HG02973 (cell line): Measurements from ENCODE around the gene ARFGAP2.
"Not testable (repeated sequence)": the region's sequence is repeated elsewhere in the genome, so short reads cannot be mapped to it uniquely, and the experiment has no call there.

Experiments
- ATAC-seq: cut with Tn5 transposase; IDR thresholded peaks from one replicate; pipeline ENCODE4 v1.9.1; 2021; ENCODE audit warnings: moderate library complexity; ENCODE audit not compliant: unreplicated experiment

Gene ARFGAP2

GRCh38 chr11:47118958-47119688 is 57.6 kb downstream of the ARFGAP2 start:
- ATAC-seq: not testable (repeated sequence)
